ENCODE data around the gene CAPN6.

DNA sequence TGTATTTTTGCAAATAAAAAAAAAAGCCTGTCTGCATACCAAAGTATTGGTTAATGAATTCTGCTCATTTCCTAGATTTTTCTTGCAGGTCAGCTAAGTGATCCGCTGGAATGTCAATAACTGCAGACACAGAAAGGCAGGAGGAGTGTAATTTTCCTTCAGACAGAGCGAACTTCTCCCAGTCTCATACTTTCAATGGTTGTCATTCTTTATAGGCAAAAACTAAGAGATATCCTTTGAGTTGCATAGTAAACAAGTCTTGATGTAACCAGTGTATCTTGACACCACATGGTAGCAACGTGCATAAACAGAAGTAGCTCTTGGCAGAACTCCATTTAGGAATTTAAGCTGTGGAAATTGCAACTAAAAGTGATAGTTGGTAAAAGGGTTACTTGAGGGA, 8.2 kb downstream of the CAPN6 start:
- TF ChIP-seq, protein P1, sequence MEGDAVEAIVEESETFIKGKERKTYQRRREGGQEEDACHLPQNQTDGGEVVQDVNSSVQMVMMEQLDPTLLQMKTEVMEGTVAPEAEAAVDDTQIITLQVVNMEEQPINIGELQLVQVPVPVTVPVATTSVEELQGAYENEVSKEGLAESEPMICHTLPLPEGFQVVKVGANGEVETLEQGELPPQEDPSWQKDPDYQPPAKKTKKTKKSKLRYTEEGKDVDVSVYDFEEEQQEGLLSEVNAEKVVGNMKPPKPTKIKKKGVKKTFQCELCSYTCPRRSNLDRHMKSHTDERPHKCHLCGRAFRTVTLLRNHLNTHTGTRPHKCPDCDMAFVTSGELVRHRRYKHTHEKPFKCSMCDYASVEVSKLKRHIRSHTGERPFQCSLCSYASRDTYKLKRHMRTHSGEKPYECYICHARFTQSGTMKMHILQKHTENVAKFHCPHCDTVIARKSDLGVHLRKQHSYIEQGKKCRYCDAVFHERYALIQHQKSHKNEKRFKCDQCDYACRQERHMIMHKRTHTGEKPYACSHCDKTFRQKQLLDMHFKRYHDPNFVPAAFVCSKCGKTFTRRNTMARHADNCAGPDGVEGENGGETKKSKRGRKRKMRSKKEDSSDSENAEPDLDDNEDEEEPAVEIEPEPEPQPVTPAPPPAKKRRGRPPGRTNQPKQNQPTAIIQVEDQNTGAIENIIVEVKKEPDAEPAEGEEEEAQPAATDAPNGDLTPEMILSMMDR (IDR thresholded peaks at IDR 0.05), result no peak
- no peak for TF ChIP-seq POLR2A (IDR thresholded peaks at IDR 0.05)

All from breast epithelium (tissue), 3 donors.